HG03439 (cell line): ENCODE measurements around the gene SLC25A45.

Source experiments
- ATAC-seq: cut with Tn5 transposase; IDR thresholded peaks from one replicate; pipeline ENCODE4 v1.9.1; 2021; ENCODE audit warnings: mild to moderate bottlenecking, moderate library complexity; ENCODE audit not compliant: unreplicated experiment

Gene SLC25A45

GRCh38 chr11:65389294-65389980, 7.0 kb upstream of the SLC25A45 start:
- no peak for ATAC-seq

GRCh38 chr11:65388731-65389130, 6.3 kb upstream of the SLC25A45 start:
- ATAC-seq = no peak

- no peak for ATAC-seq
These were observed 4.1 kb upstream of the SLC25A45 start, which contains the start of gene FRMD8 for GRCh38 chr11:65386307-65387140. FRMD8 (plus strand) TSS chr11:65386637; CDS start chr11:65387037, 400 bp downstream.

GRCh38 chr11:65384301-65384889, 1.9 kb upstream of the SLC25A45 start:
- no peak for ATAC-seq

GRCh38 chr11:65383778-65384177, 1.3 kb upstream of the SLC25A45 start:
- ATAC-seq = no peak

- ATAC-seq = no peak
These were observed 440 bp upstream of the SLC25A45 start for GRCh38 chr11:65382804-65383368.

GRCh38 chr11:65381716-65382032, 772 bp downstream of the SLC25A45 start:
- ATAC-seq = peak; percentile 8

GRCh38 chr11:65380460-65381119, 1.9 kb downstream of the SLC25A45 start:
- ATAC-seq = no peak

GRCh38 chr11:65379698-65380459, 2.6 kb downstream of the SLC25A45 start:
- no peak for ATAC-seq

- ATAC-seq = no peak
These were observed 3.4 kb downstream of the SLC25A45 start for GRCh38 chr11:65378928-65379638.

- ATAC-seq = no peak
These were observed 4.1 kb downstream of the SLC25A45 start for GRCh38 chr11:65378208-65378927.

GRCh38 chr11:65377777-65378176, 4.7 kb downstream of the SLC25A45 start:
- no peak for ATAC-seq

- no peak for ATAC-seq
These were observed 5.4 kb downstream of the SLC25A45 start for GRCh38 chr11:65377036-65377435.

- ATAC-seq = no peak
These were observed 6.2 kb downstream of the SLC25A45 start for GRCh38 chr11:65376138-65376713.

- no peak for ATAC-seq
These were observed 7.4 kb downstream of the SLC25A45 start for GRCh38 chr11:65375012-65375411.

GRCh38 chr11:65373839-65374580, 8.4 kb downstream of the SLC25A45 start:
- no peak for ATAC-seq

- no peak for ATAC-seq
These were observed 11.8 kb downstream of the SLC25A45 start for GRCh38 chr11:65370659-65371049.

GRCh38 chr11:65366340-65366773, 16.1 kb downstream of the SLC25A45 start:
- no peak for ATAC-seq
